Neural progenitor cell (in vitro differentiated cells): ENCODE data around the gene ZBTB46. TPM values are rescaled to one million over a fixed set of nuclear protein-coding genes. Genes with fewer than 3 reads are reported as not detected.

ENCODE experiments used
- DNase-seq: peaks from one replicate; pipeline ENCODE4 v3.0.0-alpha.2; 2016; ENCODE audit warnings: low spot score
- H2AFZ ChIP-seq: fragments of 200-600 bp; sonication (generic); replicated peaks from 2 replicates; pipeline ENCODE4 v1.6.1; 2016; ENCODE audit warnings: antibody characterized with exemption
- H3F3A ChIP-seq: fragments of 200-600 bp; sonication (generic); 2 replicates; pipeline ENCODE4 v1.6.1; 2016; ENCODE audit warnings: antibody characterized with exemption, low read depth
- H3K27ac ChIP-seq: fragments of 200-600 bp; sonication (generic); 2 replicates; pipeline ENCODE4 v1.5.1; 2016; ENCODE audit warnings: mild to moderate bottlenecking
- H3K27me3 ChIP-seq: fragments of 200-600 bp; sonication (generic); 2 replicates; pipeline ENCODE4 v1.6.1; 2016; ENCODE audit warnings: mild to moderate bottlenecking, moderate library complexity
- H3K36me3 ChIP-seq: fragments of 200-600 bp; sonication (generic); 2 replicates; pipeline ENCODE4 v1.5.1; 2016
- H3K4me1 ChIP-seq: fragments of 200-600 bp; sonication (generic); 2 replicates; pipeline ENCODE4 v1.6.1; 2016; ENCODE audit warnings: mixed run types
- H3K4me2 ChIP-seq: fragments of 200-600 bp; sonication (generic); 2 replicates; pipeline ENCODE4 v1.6.1; 2016
- H3K4me3 ChIP-seq: fragments of 200-600 bp; sonication (generic); 2 replicates; pipeline ENCODE4 v1.5.1; 2016
- H3K79me2 ChIP-seq: fragments of 200-600 bp; sonication (generic); 2 replicates; pipeline ENCODE4 v1.6.1; 2016; ENCODE audit warnings: low read depth
- H3K9ac ChIP-seq: fragments of 200-600 bp; sonication (generic); 2 replicates; pipeline ENCODE4 v1.6.1; 2016
- H3K9me3 ChIP-seq: fragments of 200-600 bp; sonication (generic); 2 replicates; pipeline ENCODE4 v1.5.1; 2016; ENCODE audit warnings: low read depth
- H4K20me1 ChIP-seq: fragments of 200-600 bp; sonication (generic); 2 replicates; pipeline ENCODE4 v1.6.1; 2016; ENCODE audit warnings: low read depth
- H3K27ac Mint-ChIP-seq: 3 replicates; pipeline ENCODE4 v1.8.0; 2021; ENCODE audit warnings: mixed read lengths
- H3K27me3 Mint-ChIP-seq: 2 replicates; pipeline ENCODE4 v1.8.0; 2022; ENCODE audit warnings: low read depth, mild to moderate bottlenecking, inconsistent platforms, moderate library complexity, mixed read lengths; ENCODE audit not compliant: insufficient read depth
- H3K36me3 Mint-ChIP-seq: 3 replicates; pipeline ENCODE4 v1.8.0; 2021; ENCODE audit warnings: mixed read lengths
- H3K4me1 Mint-ChIP-seq: 3 replicates; pipeline ENCODE4 v1.8.0; 2021; ENCODE audit warnings: mixed read lengths
- H3K4me3 Mint-ChIP-seq: 3 replicates; pipeline ENCODE4 v1.8.0; 2021; ENCODE audit warnings: mild to moderate bottlenecking, moderate library complexity, mixed read lengths
- H3K9me3 Mint-ChIP-seq: 3 replicates; pipeline ENCODE4 v1.8.0; 2020; ENCODE audit warnings: mixed read lengths
- CTCF ChIP-seq: fragments of 200-600 bp; sonication (generic); IDR thresholded peaks from 2 replicates; pipeline ENCODE4 v1.5.1; 2017; ENCODE audit warnings: antibody characterized with exemption, mild to moderate bottlenecking
- EZH2 ChIP-seq: fragments of 200-600 bp; sonication (generic); IDR thresholded peaks from 2 replicates; pipeline ENCODE4 v1.6.1; 2017; ENCODE audit warnings: antibody characterized with exemption, mild to moderate bottlenecking, moderate library complexity
- EZH2phosphoT487 ChIP-seq: fragments of 200-600 bp; sonication (generic); IDR thresholded peaks from 2 replicates; pipeline ENCODE4 v1.6.1; 2017; ENCODE audit warnings: antibody characterized with exemption
- total RNA-seq: library from RNA; depleted of rRNA; stranded (reverse); fragments of >200 nt; gene quantifications from 2 replicates; pipeline ENCODE4 v1.2.3, GENCODE V29; 2015; ENCODE audit warnings: low replicate concordance

ZBTB46 gene
- total RNA-seq, 1 donor from 2014 or later = 8.1 TPM

DNA sequence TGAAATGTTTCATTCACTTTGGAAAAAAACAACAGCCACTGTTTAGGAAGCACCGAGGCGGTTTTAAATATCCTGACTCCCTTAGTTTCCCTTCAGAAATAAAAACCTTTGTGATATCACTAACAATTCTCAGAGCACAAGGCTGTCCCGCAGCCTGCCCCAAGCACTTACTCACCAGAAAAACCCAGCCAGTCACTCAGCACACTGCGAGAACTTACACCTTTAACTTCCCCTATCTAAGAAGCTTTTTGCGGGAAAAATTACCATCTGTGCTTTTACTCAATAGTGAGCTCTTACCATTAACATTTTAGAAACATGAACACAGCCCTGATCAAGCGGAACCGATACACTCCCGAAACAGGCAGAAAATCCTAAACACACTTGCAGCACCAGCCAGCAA lies 9.3 kb downstream of the ZBTB46 start:
- peaks cover 30% of the 10 kb centered on the region for H4K20me1 ChIP-seq
- H3K36me3 Mint-ChIP-seq = peaks cover 3% of the 10 kb centered on the region
- TF ChIP-seq CTCF (no peak), EZH2phosphoT487 (no peak), EZH2 (no peak)
- peaks cover 6% of the 10 kb centered on the region for H3K27me3 Mint-ChIP-seq
- H3K4me3 Mint-ChIP-seq = no peak overlapping the region
- H3K4me1 ChIP-seq = no peaks in the 10 kb centered on the region
- no peak for DNase-seq
- no peak overlapping the region for H3K9ac ChIP-seq
- peaks cover 8% of the 10 kb centered on the region for H3F3A ChIP-seq
- no peak overlapping the region for H2AFZ ChIP-seq
- no peak overlapping the region for H3K27ac Mint-ChIP-seq
- H3K4me1 Mint-ChIP-seq = peaks cover 19% of the 10 kb centered on the region
- no peaks in the 10 kb centered on the region for H3K9me3 Mint-ChIP-seq
- peaks cover 4% of the 10 kb centered on the region for H3K79me2 ChIP-seq
- H3K36me3 ChIP-seq = no peaks in the 10 kb centered on the region
- no peak overlapping the region for H3K27ac ChIP-seq
- H3K4me2 ChIP-seq = no peak overlapping the region
- H3K4me3 ChIP-seq = no peak overlapping the region
- no peaks in the 10 kb centered on the region for H3K27me3 ChIP-seq
- H3K9me3 ChIP-seq = no peaks in the 10 kb centered on the region

DNA sequence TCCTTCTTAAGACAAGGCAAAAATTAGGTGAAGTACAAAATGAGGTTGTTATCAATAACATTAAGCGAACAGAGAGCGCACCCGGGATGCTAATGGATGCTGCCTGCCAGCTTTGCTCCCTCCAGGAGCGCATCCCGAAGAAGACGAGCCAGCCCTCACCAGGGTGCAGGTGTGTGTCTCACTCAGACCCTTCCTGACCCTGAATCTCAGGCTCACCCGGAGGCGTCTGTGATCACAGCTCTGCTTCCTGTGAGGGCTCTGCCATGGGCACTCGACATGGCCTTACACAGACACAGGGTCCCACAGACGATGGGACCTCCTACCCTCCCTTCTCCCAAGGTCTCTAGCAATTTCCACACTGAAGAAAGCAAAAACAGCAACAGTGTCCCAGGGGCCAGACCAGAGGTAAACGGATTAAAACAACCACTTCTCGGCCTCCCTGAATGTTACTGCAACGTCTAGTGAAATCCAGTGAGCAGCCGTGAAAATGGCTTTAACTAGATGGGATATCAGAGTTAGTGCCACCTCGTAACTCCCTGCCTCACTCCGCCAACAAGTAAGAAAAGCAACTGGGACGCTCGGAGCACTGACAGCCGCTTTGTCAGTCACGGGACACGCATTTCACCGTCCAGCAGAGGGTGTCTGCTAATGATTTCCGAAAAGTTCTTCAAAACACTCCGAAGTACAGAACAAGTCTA lies 11.7 kb downstream of the ZBTB46 start:
- Histone ChIP-seq H2AFZ (no peak overlapping the region), H3K9me3 (no peaks in the 10 kb centered on the region), H4K20me1 (peaks cover 22% of the 10 kb centered on the region), H3F3A (peaks cover 13% of the 10 kb centered on the region), H3K4me3 (no peak overlapping the region), H3K27me3 (no peaks in the 10 kb centered on the region), H3K9ac (no peak overlapping the region), H3K27ac (no peak overlapping the region), H3K4me1 (no peaks in the 10 kb centered on the region), H3K79me2 (peaks cover 4% of the 10 kb centered on the region), H3K36me3 (no peaks in the 10 kb centered on the region), H3K4me2 (no peak overlapping the region)
- Mint-ChIP-seq H3K27me3 (peaks cover 18% of the 10 kb centered on the region), H3K4me3 (no peak overlapping the region), H3K27ac (no peak overlapping the region), H3K9me3 (no peaks in the 10 kb centered on the region), H3K4me1 (peaks cover 23% of the 10 kb centered on the region), H3K36me3 (peaks cover 7% of the 10 kb centered on the region)
- peak; percentile 41 for TF ChIP-seq CTCF
- no peak for TF ChIP-seq EZH2
- TF ChIP-seq EZH2phosphoT487 = no peak
- DNase-seq = no peak

DNA sequence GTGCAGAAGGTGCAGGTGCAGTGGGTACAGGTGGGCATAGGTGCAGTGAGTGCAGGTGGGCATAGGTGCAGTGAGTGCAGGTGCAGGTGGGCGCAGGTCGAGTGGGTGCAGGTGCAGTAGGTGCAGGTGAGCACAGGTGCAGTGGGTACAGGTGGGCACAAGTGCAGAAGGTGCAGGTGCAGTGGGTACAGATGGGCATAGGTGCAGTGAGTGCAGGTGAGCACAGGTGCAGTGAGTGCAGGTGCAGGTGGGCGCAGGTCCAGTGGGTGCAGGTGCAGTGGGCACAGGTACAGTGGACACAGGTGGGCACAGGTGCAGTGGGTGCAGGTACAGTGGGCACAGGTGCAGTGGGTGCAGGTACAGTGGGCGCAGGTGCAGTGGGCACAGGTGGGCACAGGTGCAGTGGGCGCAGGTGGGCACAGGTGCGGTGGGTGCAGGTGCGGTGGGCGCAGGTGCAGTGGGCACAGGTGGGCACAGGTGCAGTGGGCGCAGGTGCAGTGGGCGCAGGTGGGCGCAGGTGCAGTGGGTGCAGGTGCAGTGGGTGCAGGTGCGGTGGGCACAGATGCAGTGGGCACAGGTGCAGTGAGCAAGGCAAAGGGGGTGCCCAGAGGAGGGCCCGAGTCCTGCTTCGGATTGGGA lies 15.3 kb downstream of the ZBTB46 start:
- H3K9me3 Mint-ChIP-seq = no peaks in the 10 kb centered on the region
- no peak overlapping the region for H3K27ac Mint-ChIP-seq
- H3K4me2 ChIP-seq = no peak overlapping the region
- H3K79me2 ChIP-seq = peaks cover 8% of the 10 kb centered on the region
- peaks cover 26% of the 10 kb centered on the region for H3K4me1 Mint-ChIP-seq
- peaks cover 14% of the 10 kb centered on the region for H4K20me1 ChIP-seq
- H3K4me3 ChIP-seq = no peak overlapping the region
- no peak for TF ChIP-seq CTCF
- no peak for TF ChIP-seq EZH2
- TF ChIP-seq EZH2phosphoT487 = no peak
- no peaks in the 10 kb centered on the region for H3K27me3 ChIP-seq
- peaks cover 4% of the 10 kb centered on the region for H3K36me3 Mint-ChIP-seq
- no peak overlapping the region for H3K4me3 Mint-ChIP-seq
- H3K27ac ChIP-seq = no peak overlapping the region
- H3K36me3 ChIP-seq = no peaks in the 10 kb centered on the region
- no peak overlapping the region for H2AFZ ChIP-seq
- no peak for DNase-seq
- H3K4me1 ChIP-seq = no peaks in the 10 kb centered on the region
- no peaks in the 10 kb centered on the region for H3K9me3 ChIP-seq
- H3K27me3 Mint-ChIP-seq = peaks cover 23% of the 10 kb centered on the region
- H3K9ac ChIP-seq = no peak overlapping the region
- peaks cover 5% of the 10 kb centered on the region for H3F3A ChIP-seq
